H1 (cell line): ENCODE results near the gene KRTAP10-8. TPM values are rescaled to one million over a fixed set of nuclear protein-coding genes. Genes with fewer than 3 reads are reported as not detected.

Experiments
- CTCF ChIA-PET: fragments of 300-600 bp; sonication (Branson Sonifier 250); formaldehyde crosslinking; loops from one replicate; lab custom pipeline; 2021; ENCODE audit not compliant: partially characterized antibody; lab: Charles Lee
- POLR2A ChIA-PET: fragments of 300-600 bp; sonication (Branson Sonifier 250); formaldehyde crosslinking; loops from one replicate; lab custom pipeline; 2021; ENCODE audit warnings: inconsistent platforms; ENCODE audit not compliant: partially characterized antibody; lab: Charles Lee
- DNase-seq, 2 experiments: peaks; one replicate each; pipeline versions ENCODE4 v3.0.0 to v3.0.0-alpha.2; 2010 to 2022; ENCODE audit warnings: low spot score in 2 of 2, low read depth in 1 of 2, mixed read lengths in 1 of 2
- FAIRE-seq: peaks from 2 replicates; lab custom pipeline; 2011; peaks lifted over from hg19 to GRCh38; lab: Jason Lieb, UNC
- H2AFZ ChIP-seq: 2 replicates; pipeline ENCODE4 v1.8.1; 2012; ENCODE audit warnings: low read length, inconsistent platforms
- H2AK5ac ChIP-seq: 2 replicates; pipeline ENCODE4 v1.6.1; 2013; ENCODE audit warnings: low read depth, low read length
- H2BK120ac ChIP-seq: replicated peaks from 2 replicates; pipeline ENCODE3; 2013; ENCODE audit warnings: low read depth, low read length, inconsistent platforms
- H2BK12ac ChIP-seq: 2 replicates; pipeline ENCODE4 v1.6.1; 2013; ENCODE audit warnings: low read depth, low read length
- H2BK15ac ChIP-seq: 2 replicates; pipeline ENCODE4 v1.6.1; 2013; ENCODE audit warnings: low read length
- H2BK20ac ChIP-seq: 2 replicates; pipeline ENCODE4 v1.6.1; 2013; ENCODE audit warnings: low read length
- H2BK5ac ChIP-seq: 2 replicates; pipeline ENCODE4 v1.6.1; 2013; ENCODE audit warnings: low read depth, low read length
- H3K14ac ChIP-seq: 2 replicates; pipeline ENCODE4 v1.6.1; 2013; ENCODE audit warnings: inconsistent platforms; ENCODE audit not compliant: insufficient read length
- H3K18ac ChIP-seq: 2 replicates; pipeline ENCODE4 v1.6.1; 2013; ENCODE audit warnings: low read length; ENCODE audit errors: extremely low read depth
- H3K23ac ChIP-seq: 2 replicates; pipeline ENCODE4 v1.6.1; 2013; ENCODE audit warnings: inconsistent platforms; ENCODE audit not compliant: insufficient read length
- H3K23me2 ChIP-seq: 2 replicates; pipeline ENCODE4 v1.6.1; 2013; ENCODE audit warnings: low read depth, low read length
- H3K27ac ChIP-seq: 2 replicates; pipeline ENCODE4 v1.6.1; 2011; ENCODE audit warnings: low read depth, low read length, inconsistent platforms
- H3K27me3 ChIP-seq, 4 experiments: replicated peaks in 1 of 4; 1 replicate in 1 of 4; 2 replicates in 3 of 4; pipeline versions ENCODE4 v1.6.1 to v1.8.1; 2011 to 2013; ENCODE audit warnings: low read length in 3 of 4, mild to moderate bottlenecking in 3 of 4, inconsistent platforms in 2 of 4, mixed read lengths in 2 of 4, moderate library complexity in 1 of 4; ENCODE audit not compliant: control insufficient read depth in 3 of 4, insufficient read depth in 3 of 4; ENCODE audit errors: extremely low read depth in 1 of 4
- H3K36me3 ChIP-seq, 4 experiments: 2 replicates each; pipeline versions ENCODE4 v1.6.1 to v1.8.1; 2011 to 2013; ENCODE audit warnings: mild to moderate bottlenecking in 4 of 4, low read length in 3 of 4, moderate library complexity in 2 of 4, control low read depth in 1 of 4, inconsistent platforms in 1 of 4; ENCODE audit not compliant: insufficient read depth in 4 of 4, control insufficient read depth in 2 of 4
- H3K4ac ChIP-seq: replicated peaks from 2 replicates; pipeline ENCODE3; 2013; ENCODE audit warnings: low read length, low read depth, mixed read lengths, inconsistent platforms; ENCODE audit not compliant: insufficient read length
- H3K4me1 ChIP-seq, 4 experiments: replicated peaks in 1 of 4; 1 replicate in 1 of 4; 2 replicates in 3 of 4; pipeline versions ENCODE4 v1.6.1 to v1.8.1; 2011 to 2013; ENCODE audit warnings: low read length in 3 of 4, inconsistent platforms in 2 of 4, mixed read lengths in 1 of 4; ENCODE audit not compliant: insufficient read depth in 4 of 4, control insufficient read depth in 3 of 4
- H3K4me2 ChIP-seq, 2 experiments: 2 replicates each; pipeline versions ENCODE4 v1.6.1 to v1.8.1; 2011 to 2013; ENCODE audit warnings: low read depth in 2 of 2, low read length in 2 of 2, control low read depth in 1 of 2, inconsistent platforms in 1 of 2, mild to moderate bottlenecking in 1 of 2; ENCODE audit not compliant: insufficient read depth in 1 of 2
- H3K4me3 ChIP-seq, 4 experiments: fragments of 200-600, 300-600 bp in 1 of 4; sonication (generic), shearing (Covaris generic), sonication (Bioruptor Twin) in 1 of 4; 2 replicates each; pipeline versions ENCODE4 v1.5.1 to v1.8.1; 2011 to 2016; ENCODE audit warnings: low read length in 4 of 4, low read depth in 3 of 4, control low read depth in 2 of 4, inconsistent platforms in 2 of 4, mild to moderate bottlenecking in 2 of 4, mixed read lengths in 1 of 4, moderate library complexity in 1 of 4; ENCODE audit not compliant: insufficient read depth in 2 of 4; ENCODE audit errors: extremely low read depth in 1 of 4
- H3K56ac ChIP-seq: replicated peaks from 2 replicates; pipeline ENCODE3; 2013; ENCODE audit warnings: low read depth, mild to moderate bottlenecking, mixed read lengths, low read length, inconsistent platforms; ENCODE audit not compliant: insufficient read length
- H3K79me1 ChIP-seq: 2 replicates; pipeline ENCODE4 v1.6.1; 2013; ENCODE audit warnings: low read depth, low read length, control low read depth
- H3K79me2 ChIP-seq, 2 experiments: 2 replicates each; pipeline versions ENCODE4 v1.6.1 to v1.8.1; 2012 to 2013; ENCODE audit warnings: low read length in 2 of 2, mild to moderate bottlenecking in 2 of 2, inconsistent platforms in 1 of 2; ENCODE audit not compliant: insufficient read depth in 2 of 2, control insufficient read depth in 1 of 2
- H3K9ac ChIP-seq, 4 experiments: replicated peaks in 1 of 4; 1 replicate in 1 of 4; 2 replicates in 3 of 4; pipeline versions ENCODE4 v1.6.1 to v1.8.1; 2011 to 2013; ENCODE audit warnings: low read depth in 3 of 4, low read length in 3 of 4, control low read depth in 2 of 4, mild to moderate bottlenecking in 2 of 4, moderate library complexity in 2 of 4, inconsistent platforms in 1 of 4; ENCODE audit errors: extremely low read depth in 1 of 4
- H3K9me3 ChIP-seq, 2 experiments: 2 replicates each; pipeline versions ENCODE4 v1.6.1 to v1.8.1; 2012 to 2013; ENCODE audit warnings: mild to moderate bottlenecking in 2 of 2, moderate library complexity in 2 of 2, control low read depth in 1 of 2, inconsistent platforms in 1 of 2, low read depth in 1 of 2, low read length in 1 of 2, mixed read lengths in 1 of 2; ENCODE audit not compliant: insufficient read depth in 2 of 2
- H4K20me1 ChIP-seq, 2 experiments: replicated peaks in 1 of 2; 2 replicates each; pipeline versions ENCODE3 to v1.8.1; 2011 to 2013; ENCODE audit warnings: inconsistent platforms in 2 of 2, low read length in 2 of 2, mild to moderate bottlenecking in 1 of 2; ENCODE audit not compliant: insufficient read depth in 2 of 2, control insufficient read depth in 1 of 2
- H4K5ac ChIP-seq: 2 replicates; pipeline ENCODE4 v1.6.1; 2013; ENCODE audit warnings: low read length, low read depth, mixed read lengths, inconsistent platforms; ENCODE audit not compliant: insufficient read length
- H4K8ac ChIP-seq: 2 replicates; pipeline ENCODE4 v1.8.0; 2013; ENCODE audit warnings: mild to moderate bottlenecking, moderate library complexity, low read length, inconsistent platforms; ENCODE audit not compliant: insufficient read depth; ENCODE audit errors: extremely low read depth
- H4K91ac ChIP-seq: replicated peaks from 2 replicates; pipeline ENCODE3; 2013; ENCODE audit warnings: low read length, mixed read lengths, inconsistent platforms; ENCODE audit not compliant: insufficient read length
- BCL11A ChIP-seq, 2 experiments: IDR thresholded peaks; one replicate each; pipeline ENCODE4 v1.6.1; 2011; ENCODE audit warnings: low read depth in 2 of 2, low read length in 2 of 2, mild to moderate bottlenecking in 2 of 2
- CREB1 ChIP-seq: IDR thresholded peaks from 2 replicates; pipeline ENCODE4 v1.6.1; 2012; ENCODE audit warnings: inconsistent platforms
- EGR1 ChIP-seq: IDR thresholded peaks from 2 replicates; pipeline ENCODE4 v1.6.1; 2011; ENCODE audit warnings: low read depth, low read length, borderline replicate concordance
- KDM1A ChIP-seq: fragments of 200-600, 300-600 bp; sonication (generic); IDR thresholded peaks from 2 replicates; pipeline ENCODE4 v1.7.1; 2016; ENCODE audit warnings: mild to moderate bottlenecking, low read length, borderline replicate concordance
- MAFK ChIP-seq: IDR thresholded peaks from 2 replicates; pipeline ENCODE4 v1.6.1; 2012; ENCODE audit warnings: low read depth, mild to moderate bottlenecking, improper control_type of control experiment, low read length
- POU5F1 ChIP-seq: IDR thresholded peaks from 2 replicates; pipeline ENCODE4 v1.6.1; 2011; ENCODE audit warnings: low read depth, mild to moderate bottlenecking, low read length, moderate library complexity
- SIX5 ChIP-seq: IDR thresholded peaks from 2 replicates; pipeline ENCODE4 v1.6.1; 2011; ENCODE audit warnings: mild to moderate bottlenecking, low read depth, low read length
- SP1 ChIP-seq: IDR thresholded peaks from 2 replicates; pipeline ENCODE4 v1.6.1; 2011; ENCODE audit warnings: low read depth, low read length
- SP2 ChIP-seq: IDR thresholded peaks from 2 replicates; pipeline ENCODE4 v1.6.1; 2012; ENCODE audit warnings: mild to moderate bottlenecking, low read length, inconsistent platforms
- SRF ChIP-seq: IDR thresholded peaks from 2 replicates; pipeline ENCODE4 v1.6.1; 2011; ENCODE audit warnings: mild to moderate bottlenecking, low read depth, low read length, moderate library complexity
- TAF7 ChIP-seq: optimal IDR thresholded peaks from 2 replicates; pipeline ENCODE3; 2011; ENCODE audit warnings: low read depth, mild to moderate bottlenecking, inconsistent platforms, low read length, moderate library complexity, borderline replicate concordance
- TCF12 ChIP-seq: IDR thresholded peaks from 2 replicates; pipeline ENCODE4 v1.6.1; 2011; ENCODE audit warnings: low read depth, mild to moderate bottlenecking, low read length
- WGBS, 2 experiments: shearing (Covaris generic) in 1 of 2; methylation state at CpG; one replicate each; pipeline versions ENCODE4 v1.1.6 to v1.1.7; 2013 to 2015; ENCODE audit warnings: low lambda C conversion rate in 2 of 2, mixed read lengths in 2 of 2, inconsistent platforms in 1 of 2, low coverage in 1 of 2, missing lambda C conversion rate in 1 of 2; ENCODE audit not compliant: insufficient replicate concordance in 2 of 2, insufficient coverage in 1 of 2, insufficient read length in 1 of 2; ENCODE audit errors: extremely low coverage in 1 of 2, missing lambda C conversion rate in 1 of 2; 5-methylcytosine and 5-hydroxymethylcytosine counted together
- polyA plus RNA-seq, 7 experiments: library from polyadenylated mRNA; depleted of rRNA in 3 of 7; stranded (reverse) in 5 of 7; unstranded in 2 of 7; fragments of >200 nt in 5 of 7; fragments of 200-250 nt in 2 of 7; gene quantifications; 1 replicate in 5 of 7; 2 replicates in 1 of 7; 4 replicates in 1 of 7; pipeline versions ENCODE4 v1.2.1 to v1.2.3, GENCODE V29; 2011 to 2013; ENCODE audit warnings: missing spikeins in 2 of 7, mixed read lengths in 2 of 7
- total RNA-seq: library from RNA; stranded (reverse); fragmentation: NEBNext Ultra II Directional; extraction: Animal tissue kit (Norgen Biotek cat#: 25700); gene quantifications from 2 replicates; pipeline ENCODE4 v1.2.1, GENCODE V29; 2021
- TF ChIP-seq, protein P1 (sequence below): IDR thresholded peaks from 2 replicates; pipeline ENCODE4 v1.6.1; 2012; ENCODE audit warnings: inconsistent platforms
- TF ChIP-seq, protein P2 (sequence below): IDR thresholded peaks from 2 replicates; pipeline ENCODE4 v1.6.1; 2011; ENCODE audit warnings: low read depth, mild to moderate bottlenecking, low read length; ENCODE audit not compliant: insufficient read depth

Gene KRTAP10-8
- total and polyA plus RNA-seq, 2 of the 8 experiments (the other 6 are each of a cell fraction or from before 2014, with no cell fraction given) = not detected

DNA sequence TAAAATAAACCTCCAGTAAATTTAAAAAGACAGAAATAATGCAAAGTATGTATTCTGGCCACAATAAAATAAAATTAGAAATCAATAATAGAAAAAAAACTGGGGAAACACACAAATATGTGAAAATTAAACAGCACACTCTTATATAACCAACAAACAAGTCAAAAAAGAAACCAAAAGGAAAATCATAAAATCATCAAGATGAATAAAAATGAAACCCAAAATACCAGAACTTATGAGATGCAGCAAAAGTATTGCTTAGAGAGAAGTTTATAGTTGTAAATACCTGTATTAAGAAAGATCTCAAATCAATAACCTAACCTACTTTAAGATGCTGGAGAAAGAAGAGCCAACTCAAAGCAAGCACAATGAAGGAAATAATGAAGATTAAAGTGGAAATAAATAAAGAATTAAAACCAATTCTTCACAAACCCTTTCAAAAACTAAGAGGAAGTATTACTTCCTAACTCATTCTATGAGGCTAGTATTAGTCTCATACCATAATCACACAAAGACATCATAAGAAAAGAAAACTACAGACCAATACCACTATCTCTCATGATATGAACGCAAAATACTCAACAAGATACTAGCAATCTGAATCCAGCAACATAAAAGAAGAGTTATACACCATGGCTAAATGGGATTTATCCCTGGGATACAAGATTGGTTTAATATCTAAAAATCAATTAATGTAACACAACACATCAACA is 46.8 kb upstream of the KRTAP10-8 start:
- no peak for FAIRE-seq
- CTCF ChIA-PET = no interaction called here
- no peak overlapping the region for H2BK120ac ChIP-seq
- no peak overlapping the region for H2BK5ac ChIP-seq
- TF ChIP-seq, protein P1, sequence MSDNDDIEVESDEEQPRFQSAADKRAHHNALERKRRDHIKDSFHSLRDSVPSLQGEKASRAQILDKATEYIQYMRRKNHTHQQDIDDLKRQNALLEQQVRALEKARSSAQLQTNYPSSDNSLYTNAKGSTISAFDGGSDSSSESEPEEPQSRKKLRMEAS = no peak
- no peak for TF ChIP-seq CREB1
- no peak for TF ChIP-seq TCF12
- no peak for TF ChIP-seq SIX5
- TF ChIP-seq KDM1A = no peak
- TF ChIP-seq MAFK = no peak
- TF ChIP-seq, protein P2, sequence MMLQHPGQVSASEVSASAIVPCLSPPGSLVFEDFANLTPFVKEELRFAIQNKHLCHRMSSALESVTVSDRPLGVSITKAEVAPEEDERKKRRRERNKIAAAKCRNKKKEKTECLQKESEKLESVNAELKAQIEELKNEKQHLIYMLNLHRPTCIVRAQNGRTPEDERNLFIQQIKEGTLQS = no peak
- no peak for TF ChIP-seq SP2
- TF ChIP-seq SRF = no peak
- TF ChIP-seq SP1 = no peak
- TF ChIP-seq BCL11A (IDR thresholded peaks at IDR 0.05; ENCODE audit: low read depth in 2 of 2, low read length in 2 of 2) = no peak
- no peak for TF ChIP-seq TAF7
- no peak for TF ChIP-seq POU5F1
- TF ChIP-seq EGR1 = no peak
- no peak overlapping the region for H3K27ac ChIP-seq
- H2BK12ac ChIP-seq = no peak overlapping the region
- POLR2A ChIA-PET = no interaction called here
- 41% methylated on average over 1 of the region's 1 CpG; no CpG with 5 or more reads in 1 of the 2 experiments for WGBS, 2 experiments
- H3K9me3 ChIP-seq = no peaks in the 10 kb centered on the region
- DNase-seq = no peak
- no peaks in the 10 kb centered on the region for H3K79me2 ChIP-seq
- H3K14ac ChIP-seq = no peak overlapping the region
- H3K18ac ChIP-seq = no peak overlapping the region
- no peaks in the 10 kb centered on the region for H3K79me1 ChIP-seq
- H3K36me3 ChIP-seq = no peaks in the 10 kb centered on the region
- no peak overlapping the region for H2BK20ac ChIP-seq
- H4K8ac ChIP-seq = no peak overlapping the region
- H3K9ac ChIP-seq = no peak overlapping the region
- H3K4ac ChIP-seq = no peak overlapping the region
- no peaks in the 10 kb centered on the region for H4K20me1 ChIP-seq
- H3K27me3 ChIP-seq = no peaks in the 10 kb centered on the region
- no peak overlapping the region for H3K23ac ChIP-seq
- H3K4me1 ChIP-seq = peaks cover 0 to 3% (median 0%) of the 10 kb centered on the region in 4 experiments; a peak in 1 of 7 replicates
- H3K23me2 ChIP-seq = no peaks in the 10 kb centered on the region
- H2AK5ac ChIP-seq = no peak overlapping the region
- H3K56ac ChIP-seq = no peak overlapping the region
- H4K91ac ChIP-seq = no peak overlapping the region
- no peak overlapping the region for H3K4me2 ChIP-seq
- no peak overlapping the region for H3K4me3 ChIP-seq
- H2BK15ac ChIP-seq = no peak overlapping the region
- no peak overlapping the region for H2AFZ ChIP-seq
- H4K5ac ChIP-seq = no peak overlapping the region
